WERI-Rb-1 (cell line): ENCODE results near the gene KLF13.

ENCODE experiments used
- DNase-seq: peaks from one replicate; pipeline ENCODE4 v3.0.0-alpha.2; 2020
- H3K27ac ChIP-seq: fragments of 250-450 bp; sonication (Bioruptor Pico); 2 replicates; pipeline ENCODE4 v1.5.1; 2020; ENCODE audit warnings: mild to moderate bottlenecking, moderate library complexity
- H3K27me3 ChIP-seq: fragments of 250-450 bp; sonication (Bioruptor Pico); 2 replicates; pipeline ENCODE4 v1.5.1; 2021; ENCODE audit warnings: mild to moderate bottlenecking, low read depth, moderate library complexity; ENCODE audit not compliant: insufficient read depth, severe bottlenecking
- H3K36me3 ChIP-seq: fragments of 250-450 bp; sonication (Bioruptor Pico); 2 replicates; pipeline ENCODE4 v1.5.1; 2020; ENCODE audit warnings: mild to moderate bottlenecking, moderate library complexity
- H3K4me3 ChIP-seq: 2 replicates; pipeline ENCODE4 v1.5.1; 2011; ENCODE audit warnings: low read depth, mild to moderate bottlenecking, control low read depth, low read length
- H3K9me3 ChIP-seq: fragments of 250-450 bp; sonication (Bioruptor Pico); 2 replicates; pipeline ENCODE4 v1.5.1; 2021; ENCODE audit warnings: mild to moderate bottlenecking, moderate library complexity; ENCODE audit not compliant: severe bottlenecking
- CTCF ChIP-seq: IDR thresholded peaks from 2 replicates; pipeline ENCODE4 v1.5.1; 2011; ENCODE audit warnings: low read depth, mild to moderate bottlenecking, control low read depth, inconsistent platforms, low read length

Gene KLF13

DNA sequence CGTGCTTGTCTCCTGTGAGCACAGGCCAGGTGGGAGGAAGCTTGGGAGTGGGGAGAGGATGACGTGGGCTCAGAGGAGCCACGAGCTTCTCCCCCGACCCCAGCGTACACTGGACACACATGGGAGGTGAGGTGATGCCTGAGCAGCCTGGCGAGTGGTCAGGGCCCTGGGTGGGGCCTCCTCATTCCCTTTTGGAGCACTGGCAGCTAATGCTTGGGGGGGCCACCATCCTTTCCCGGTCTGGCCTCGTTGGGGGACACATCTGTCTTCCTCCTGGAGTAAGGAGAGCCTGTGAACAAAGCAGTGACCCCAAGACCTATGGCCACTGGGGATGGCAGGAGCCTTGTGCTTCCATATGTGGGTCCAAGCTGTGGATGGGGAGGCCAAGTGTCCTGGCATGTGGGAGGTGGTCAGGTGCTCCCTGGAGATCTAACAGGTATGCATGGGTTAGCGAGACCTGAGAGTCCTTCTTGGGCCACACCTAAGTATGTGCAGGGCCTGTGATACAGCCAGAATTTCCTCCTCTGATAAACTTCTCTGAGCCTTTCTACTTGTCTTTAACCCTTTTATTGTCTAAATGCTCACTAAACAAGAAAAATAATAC is 9.5 kb downstream of the KLF13 start:
- Histone ChIP-seq H3K27ac (no peak overlapping the region), H3K4me3 (no peak overlapping the region), H3K9me3 (no peaks in the 10 kb centered on the region), H3K36me3 (no peaks in the 10 kb centered on the region), H3K27me3 (no peaks in the 10 kb centered on the region)
- DNase-seq, result no peak
- no peak for TF ChIP-seq CTCF

GRCh38 chr15:31336593-31337295 is 10.1 kb downstream of the KLF13 start:
- no peak overlapping the region for H3K27ac ChIP-seq
- no peak for TF ChIP-seq CTCF
- no peak overlapping the region for H3K4me3 ChIP-seq
- no peaks in the 10 kb centered on the region for H3K36me3 ChIP-seq
- no peaks in the 10 kb centered on the region for H3K9me3 ChIP-seq
- no peaks in the 10 kb centered on the region for H3K27me3 ChIP-seq
- DNase-seq, result no peak

GRCh38 chr15:31337352-31338031 is 10.9 kb downstream of the KLF13 start:
- no peak for DNase-seq
- no peaks in the 10 kb centered on the region for H3K36me3 ChIP-seq
- H3K27me3 ChIP-seq, result no peaks in the 10 kb centered on the region
- H3K9me3 ChIP-seq, result no peaks in the 10 kb centered on the region
- H3K27ac ChIP-seq, result no peak overlapping the region
- H3K4me3 ChIP-seq, result no peak overlapping the region
- TF ChIP-seq CTCF, result no peak

DNA sequence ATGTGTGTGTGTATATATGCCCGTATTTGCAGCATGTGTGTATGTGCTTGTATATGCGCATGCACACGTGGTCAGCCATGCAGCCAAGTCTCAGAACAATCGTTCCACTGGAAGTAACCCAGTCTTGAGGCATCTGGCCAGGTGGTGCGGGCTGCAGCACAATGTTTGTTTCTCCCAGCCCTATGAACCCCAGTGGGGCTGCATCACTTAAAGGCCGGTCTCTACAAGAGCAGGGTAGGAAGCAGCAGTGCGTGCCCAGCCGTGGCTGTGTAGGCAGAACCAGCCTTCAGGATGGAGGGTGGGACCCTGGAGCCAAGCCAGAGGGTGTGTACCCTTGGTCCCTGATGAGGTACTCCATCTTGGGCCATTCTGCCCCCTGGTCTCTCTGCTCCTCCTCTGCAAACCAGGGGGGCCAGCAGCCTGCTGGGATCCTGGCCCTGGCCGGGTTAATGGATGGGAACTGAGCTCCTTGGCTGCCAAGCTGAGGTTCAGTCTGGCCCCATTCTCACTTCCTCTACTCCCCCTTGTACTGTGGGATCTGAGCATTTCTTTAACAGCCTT is 11.8 kb downstream of the KLF13 start:
- no peak overlapping the region for H3K27ac ChIP-seq
- no peaks in the 10 kb centered on the region for H3K9me3 ChIP-seq
- no peaks in the 10 kb centered on the region for H3K36me3 ChIP-seq
- H3K4me3 ChIP-seq, result no peak overlapping the region
- no peaks in the 10 kb centered on the region for H3K27me3 ChIP-seq
- DNase-seq, result no peak
- no peak for TF ChIP-seq CTCF

- no peak for TF ChIP-seq CTCF
- no peaks in the 10 kb centered on the region for H3K27me3 ChIP-seq
- no peak for DNase-seq
- no peaks in the 10 kb centered on the region for H3K9me3 ChIP-seq
- no peak overlapping the region for H3K27ac ChIP-seq
- no peak overlapping the region for H3K4me3 ChIP-seq
- H3K36me3 ChIP-seq, result no peaks in the 10 kb centered on the region
These were observed 12.4 kb downstream of the KLF13 start for GRCh38 chr15:31338879-31339557.
